GM18861 (cell line): Measurements from ENCODE around the gene GPR146.
A peak's percentile ranks its signal among the peaks of the same experiment; 100 is the strongest.

ENCODE experiments used
- ATAC-seq: cut with Tn5 transposase; IDR thresholded peaks from one replicate; pipeline ENCODE4 v1.9.1; 2021; ENCODE audit not compliant: unreplicated experiment

GPR146 gene

GRCh38 chr7:1056785-1057410 lies 12.6 kb downstream of the GPR146 start:
- no peak for ATAC-seq

- no peak for ATAC-seq
These were observed 13.3 kb downstream of the GPR146 start for GRCh38 chr7:1057416-1058291.

- ATAC-seq: no peak
These were observed 14.0 kb downstream of the GPR146 start for GRCh38 chr7:1058311-1058710.

- ATAC-seq: no peak
These were observed 14.5 kb downstream of the GPR146 start for GRCh38 chr7:1058821-1059199.

- ATAC-seq: no peak
These were observed 15.1 kb downstream of the GPR146 start for GRCh38 chr7:1059200-1060091.

- ATAC-seq: no peak
These were observed 16.1 kb downstream of the GPR146 start for GRCh38 chr7:1060315-1061072.

- no peak for ATAC-seq
These were observed 16.8 kb downstream of the GPR146 start for GRCh38 chr7:1061180-1061579.

GRCh38 chr7:1062296-1063294 lies 18.2 kb downstream of the GPR146 start:
- peak; percentile 70 for ATAC-seq

GRCh38 chr7:1063361-1063760 lies 19.0 kb downstream of the GPR146 start:
- ATAC-seq: no peak

GRCh38 chr7:1064581-1064980 lies 20.2 kb downstream of the GPR146 start:
- ATAC-seq: no peak

GRCh38 chr7:1065263-1065584 lies 20.9 kb downstream of the GPR146 start:
- no peak for ATAC-seq

- ATAC-seq: no peak
These were observed 21.4 kb downstream of the GPR146 start for GRCh38 chr7:1065585-1066241.

GRCh38 chr7:1066242-1066588 lies 21.9 kb downstream of the GPR146 start:
- ATAC-seq: no peak

- no peak for ATAC-seq
These were observed 23.7 kb downstream of the GPR146 start for GRCh38 chr7:1068013-1068412.

- ATAC-seq: no peak
These were observed 24.3 kb downstream of the GPR146 start for GRCh38 chr7:1068619-1069018.

GRCh38 chr7:1070544-1071011 lies 26.2 kb downstream of the GPR146 start:
- no peak for ATAC-seq

GRCh38 chr7:1071731-1072254 lies 27.4 kb downstream of the GPR146 start:
- ATAC-seq: no peak

- no peak for ATAC-seq
These were observed 29.0 kb downstream of the GPR146 start for GRCh38 chr7:1073142-1073977.
